ENCODE measurements around the gene UBR4.
A peak's percentile ranks its signal among the peaks of the same experiment; 100 is the strongest.

UBR4 gene

DNA sequence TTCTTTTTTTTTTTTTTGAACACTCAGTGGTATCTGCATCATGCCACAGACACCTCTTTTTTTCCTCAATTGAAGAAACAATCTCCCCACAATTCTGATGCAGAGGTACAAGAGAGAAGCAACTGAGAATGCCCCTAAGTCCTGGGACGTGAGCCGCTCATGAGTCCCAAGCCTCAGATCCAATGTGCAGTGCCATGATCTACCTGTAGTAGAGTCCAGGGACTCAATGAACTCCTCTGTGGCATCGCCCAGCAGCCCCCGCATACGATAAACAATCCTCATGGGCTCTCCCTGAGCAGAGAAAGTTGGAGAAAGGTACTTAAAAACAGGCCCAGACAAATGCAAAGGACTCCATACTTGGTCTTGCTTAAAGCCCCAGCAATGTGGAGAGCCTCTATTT lies 113.1 kb downstream of the UBR4 start:
- DNase-seq (ENCODE audit: low read depth): no peak
- TF ChIP-seq, protein P1, sequence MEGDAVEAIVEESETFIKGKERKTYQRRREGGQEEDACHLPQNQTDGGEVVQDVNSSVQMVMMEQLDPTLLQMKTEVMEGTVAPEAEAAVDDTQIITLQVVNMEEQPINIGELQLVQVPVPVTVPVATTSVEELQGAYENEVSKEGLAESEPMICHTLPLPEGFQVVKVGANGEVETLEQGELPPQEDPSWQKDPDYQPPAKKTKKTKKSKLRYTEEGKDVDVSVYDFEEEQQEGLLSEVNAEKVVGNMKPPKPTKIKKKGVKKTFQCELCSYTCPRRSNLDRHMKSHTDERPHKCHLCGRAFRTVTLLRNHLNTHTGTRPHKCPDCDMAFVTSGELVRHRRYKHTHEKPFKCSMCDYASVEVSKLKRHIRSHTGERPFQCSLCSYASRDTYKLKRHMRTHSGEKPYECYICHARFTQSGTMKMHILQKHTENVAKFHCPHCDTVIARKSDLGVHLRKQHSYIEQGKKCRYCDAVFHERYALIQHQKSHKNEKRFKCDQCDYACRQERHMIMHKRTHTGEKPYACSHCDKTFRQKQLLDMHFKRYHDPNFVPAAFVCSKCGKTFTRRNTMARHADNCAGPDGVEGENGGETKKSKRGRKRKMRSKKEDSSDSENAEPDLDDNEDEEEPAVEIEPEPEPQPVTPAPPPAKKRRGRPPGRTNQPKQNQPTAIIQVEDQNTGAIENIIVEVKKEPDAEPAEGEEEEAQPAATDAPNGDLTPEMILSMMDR (IDR thresholded peaks at IDR 0.05; ENCODE audit: low read depth, low read length, missing control alignments): no peak

DNA sequence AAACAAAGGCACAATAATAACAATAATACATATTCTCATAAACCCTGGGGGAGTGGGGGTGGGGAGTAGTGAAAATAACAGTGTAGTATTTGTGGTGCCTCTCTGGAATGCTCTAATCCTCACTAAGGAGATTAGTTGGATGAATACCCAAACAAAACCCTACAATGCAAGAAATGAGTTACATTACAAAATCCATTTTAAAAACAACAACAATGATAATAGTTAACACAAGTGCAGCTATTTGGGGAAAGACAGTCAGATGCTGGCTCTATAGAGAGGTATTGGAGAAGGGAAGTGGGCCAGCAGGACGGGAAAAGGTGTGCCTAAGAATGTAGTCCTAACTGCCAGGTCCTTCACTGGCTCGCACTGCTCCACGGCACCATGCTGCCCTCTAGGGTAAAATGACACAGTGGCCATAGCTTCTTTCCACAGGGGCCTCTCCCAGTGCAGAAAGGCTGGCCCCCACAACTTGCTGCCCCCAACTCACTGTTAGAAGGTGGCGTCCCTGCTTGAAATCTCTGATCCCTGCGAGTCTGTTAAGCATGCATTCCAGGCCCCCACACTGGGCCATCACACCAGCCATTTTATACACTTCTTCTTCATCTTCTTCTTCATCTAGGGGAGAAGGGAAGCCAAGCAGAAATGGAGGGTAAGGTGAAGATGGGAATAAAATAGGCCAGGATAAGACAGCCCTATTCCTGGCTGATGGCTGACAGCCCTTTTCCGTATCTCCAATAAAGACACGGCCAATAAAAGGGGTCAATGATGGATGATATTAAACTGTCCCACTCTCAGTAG lies 113.8 kb downstream of the UBR4 start:
- no peak for DNase-seq (ENCODE audit: low read depth)
- in situ Hi-C loops (cut with HindIII; ENCODE audit: low sequenced_read_pairs): loop anchor here (5.0 to 10.0 kb wide), 2 partner anchors 76 to 191 kb away; partner anchors contain the start of gene ALDH4A1
- TF ChIP-seq, protein P1 (IDR thresholded peaks at IDR 0.05; ENCODE audit: low read depth, low read length, missing control alignments): peak; percentile 58

More for the DNA sequence above, 113.1 kb downstream of the UBR4 start:
- in situ Hi-C loops (cut with HindIII; ENCODE audit: low sequenced_read_pairs): loop anchor here (5.0 to 10.0 kb wide), 2 partner anchors 75 to 192 kb away; partner anchors contain the start of gene ALDH4A1
- H3K4me3 ChIP-seq (ENCODE audit: low read depth, low read length): no peak overlapping the region

DNA sequence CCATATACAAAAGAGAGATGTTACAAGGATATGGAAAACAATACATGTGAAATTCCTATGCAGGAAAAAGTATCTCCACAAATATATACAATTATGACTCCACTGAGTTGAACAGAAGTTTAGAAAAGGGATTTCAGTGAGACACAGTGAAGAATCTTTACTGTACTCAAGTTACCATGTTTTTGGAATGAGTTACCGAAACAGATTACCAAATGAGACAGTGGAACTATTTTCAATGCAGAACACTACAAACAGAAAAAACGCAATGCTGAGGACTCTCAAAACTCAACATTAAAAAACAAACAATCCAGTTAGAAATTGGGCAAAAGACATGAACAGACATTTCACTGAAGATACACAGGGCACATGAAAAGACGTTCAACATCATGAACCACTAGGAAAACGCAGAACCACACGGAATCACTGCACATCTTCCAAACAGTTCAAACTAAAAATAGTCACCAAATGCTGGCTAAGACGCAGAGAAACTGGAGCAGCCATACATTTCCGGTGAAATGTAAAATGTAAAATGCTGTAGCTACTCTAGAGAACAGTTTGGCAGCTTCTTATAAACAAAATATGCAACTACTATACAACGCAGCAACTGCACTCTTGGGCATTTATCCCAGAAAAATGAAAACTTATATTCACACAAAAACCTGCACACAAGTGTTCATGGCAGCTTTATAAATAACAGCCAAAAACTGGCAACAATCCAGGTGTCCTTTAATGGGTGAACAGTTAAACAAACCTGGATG lies 118.7 kb downstream of the UBR4 start:
- TF ChIP-seq, protein P1 (IDR thresholded peaks at IDR 0.05; ENCODE audit: low read depth, low read length, missing control alignments): no peak
- no peak overlapping the region for H3K4me3 ChIP-seq (ENCODE audit: low read depth, low read length)
- in situ Hi-C loops (cut with HindIII; ENCODE audit: low sequenced_read_pairs): loop anchor here (10.0 kb wide), 1 partner anchor 187 kb away; the partner anchor contains the start of gene ALDH4A1
- DNase-seq (ENCODE audit: low read depth): no peak

More for the DNA sequence above, 113.8 kb downstream of the UBR4 start:
- no peak overlapping the region for H3K4me3 ChIP-seq (ENCODE audit: low read depth, low read length)

- H3K4me3 ChIP-seq (ENCODE audit: low read depth, low read length): no peak overlapping the region
- in situ Hi-C loops (cut with HindIII; ENCODE audit: low sequenced_read_pairs): no loop called here
- no peak for DNase-seq (ENCODE audit: low read depth)
- TF ChIP-seq, protein P1 (IDR thresholded peaks at IDR 0.05; ENCODE audit: low read depth, low read length, missing control alignments): no peak
These were observed 120.5 kb downstream of the UBR4 start for GRCh38 chr1:19089524-19089923.

DNA sequence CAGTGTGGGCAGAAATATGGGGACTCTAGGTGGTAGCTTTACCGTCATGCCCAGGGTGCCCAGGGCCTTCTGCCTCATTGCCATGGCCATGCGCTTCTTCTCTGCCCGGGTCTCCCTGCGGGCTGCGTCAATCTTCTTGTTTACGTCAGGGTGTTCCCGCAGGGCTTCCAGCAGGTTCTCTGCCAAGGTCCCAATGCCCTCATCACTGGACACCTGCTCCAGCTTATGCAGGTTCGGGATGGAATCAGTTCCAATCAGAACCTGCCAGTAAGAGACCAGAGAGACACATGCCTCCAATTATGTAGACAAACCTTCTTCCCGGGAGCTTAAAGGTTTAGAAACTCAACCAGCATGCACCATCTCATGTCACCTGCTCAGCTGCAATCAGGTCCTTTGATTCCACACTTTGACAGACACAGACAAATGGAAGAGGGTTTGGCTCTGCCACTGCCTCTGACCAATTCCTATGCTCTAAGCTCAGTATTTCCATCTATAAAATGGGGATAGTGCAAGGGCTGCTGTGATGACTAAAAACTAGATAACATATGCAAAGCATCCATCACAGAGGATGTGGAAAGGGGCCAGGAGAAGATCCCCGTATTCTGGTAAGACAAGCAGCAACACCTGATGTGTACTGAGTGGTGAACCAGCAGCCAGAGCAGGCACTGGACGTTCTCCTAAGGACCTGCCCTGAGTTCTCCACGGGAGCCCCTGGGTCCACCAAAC lies 121.2 kb downstream of the UBR4 start:
- H3K4me3 ChIP-seq (ENCODE audit: low read depth, low read length): no peak overlapping the region
- TF ChIP-seq, protein P1 (IDR thresholded peaks at IDR 0.05; ENCODE audit: low read depth, low read length, missing control alignments): no peak
- no peak for DNase-seq (ENCODE audit: low read depth)
- in situ Hi-C loops (cut with HindIII; ENCODE audit: low sequenced_read_pairs): no loop called here
